Embryonic facial prominence (tissue), 1 donor: ENCODE data around the gene IER3.

Source experiments
- DNase-seq: peaks from one replicate; pipeline ENCODE4 v3.0.0-alpha.2; 2016; ENCODE audit errors: extremely low spot score

Gene IER3

GRCh38 chr6:30744054-30744805 lies at the start of gene IER3:
Gene IER3 (minus strand): TSS chr6:30744547. CDS start chr6:30744518, 29 bp downstream.
- DNase-seq = peak; percentile 81

GRCh38 chr6:30793521-30794194 lies 49.3 kb upstream of the IER3 start:
- DNase-seq = no peak

- DNase-seq = no peak
These were observed 48.4 kb upstream of the IER3 start for GRCh38 chr6:30792786-30793185.

GRCh38 chr6:30790724-30791383 lies 46.5 kb upstream of the IER3 start:
- no peak for DNase-seq

GRCh38 chr6:30789606-30790005 lies 45.3 kb upstream of the IER3 start:
- no peak for DNase-seq

- no peak for DNase-seq
These were observed 43.6 kb upstream of the IER3 start for GRCh38 chr6:30787954-30788353.

- no peak for DNase-seq
These were observed 38.2 kb upstream of the IER3 start for GRCh38 chr6:30782425-30783014.

- peak; percentile 61 for DNase-seq
These were observed 37.5 kb upstream of the IER3 start for GRCh38 chr6:30781743-30782424.

- no peak for DNase-seq
These were observed 37.0 kb upstream of the IER3 start for GRCh38 chr6:30781395-30781742.

GRCh38 chr6:30780642-30780920 lies 36.2 kb upstream of the IER3 start:
- no peak for DNase-seq

- no peak for DNase-seq
These were observed 35.7 kb upstream of the IER3 start for GRCh38 chr6:30779850-30780641.

- DNase-seq = no peak
These were observed 33.8 kb upstream of the IER3 start for GRCh38 chr6:30778001-30778635.

- DNase-seq = no peak
These were observed 32.8 kb upstream of the IER3 start for GRCh38 chr6:30777155-30777485.

GRCh38 chr6:30776390-30777154 lies 32.2 kb upstream of the IER3 start:
- DNase-seq = no peak

GRCh38 chr6:30775104-30775503 lies 30.8 kb upstream of the IER3 start:
- no peak for DNase-seq

- no peak for DNase-seq
These were observed 30.4 kb upstream of the IER3 start for GRCh38 chr6:30774701-30775100.

GRCh38 chr6:30770592-30770991 lies 26.2 kb upstream of the IER3 start:
- no peak for DNase-seq

- no peak for DNase-seq
These were observed 25.6 kb upstream of the IER3 start for GRCh38 chr6:30769853-30770524.

- no peak for DNase-seq
These were observed 24.9 kb upstream of the IER3 start for GRCh38 chr6:30769088-30769852.
